ENCODE results near the gene B3GALNT1.

GRCh38 chr3:161149529-161149928 lies 44.4 kb upstream of the B3GALNT1 start:
- TF ChIP-seq CTCF (IDR thresholded peaks at IDR 0.05) (no peak), POLR2A (IDR thresholded peaks at IDR 0.05) (no peak)
